ENCODE data around the gene TMEM119. TPM values are rescaled to one million over a fixed set of nuclear protein-coding genes. Genes with fewer than 3 reads are reported as not detected.
A peak's percentile ranks its signal among the peaks of the same experiment; 100 is the strongest.

TMEM119 gene
- total and polyA plus RNA-seq, 9 of the 15 experiments (the other 6 are each of a cell fraction or from before 2014, with no cell fraction given), result 0.18 TPM; not detected in 8

DNA sequence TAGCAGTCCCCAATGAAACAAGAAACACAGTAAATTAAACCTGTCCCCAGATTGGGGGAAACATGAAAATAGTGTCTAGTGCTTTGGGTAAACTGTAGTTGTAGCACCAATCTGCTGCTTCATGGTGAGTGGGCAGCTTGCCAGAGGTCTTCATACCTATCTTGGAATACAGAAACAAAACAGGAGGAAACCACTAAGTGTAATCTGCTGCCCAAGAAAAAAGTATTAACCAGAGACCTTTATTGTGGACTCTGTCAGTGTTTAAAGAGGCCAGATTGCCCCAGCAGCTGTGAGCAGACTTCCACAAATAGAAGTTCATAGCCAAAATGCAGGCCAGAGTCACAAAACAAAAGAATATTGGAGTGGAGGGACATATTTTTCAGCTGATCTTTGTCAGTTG is 33.2 kb downstream of the TMEM119 start (continued):
- TF ChIP-seq VEZF1 (CRISPR knock-in tag; IDR thresholded peaks at IDR 0.05), result no peak
- TF ChIP-seq, protein P1, sequence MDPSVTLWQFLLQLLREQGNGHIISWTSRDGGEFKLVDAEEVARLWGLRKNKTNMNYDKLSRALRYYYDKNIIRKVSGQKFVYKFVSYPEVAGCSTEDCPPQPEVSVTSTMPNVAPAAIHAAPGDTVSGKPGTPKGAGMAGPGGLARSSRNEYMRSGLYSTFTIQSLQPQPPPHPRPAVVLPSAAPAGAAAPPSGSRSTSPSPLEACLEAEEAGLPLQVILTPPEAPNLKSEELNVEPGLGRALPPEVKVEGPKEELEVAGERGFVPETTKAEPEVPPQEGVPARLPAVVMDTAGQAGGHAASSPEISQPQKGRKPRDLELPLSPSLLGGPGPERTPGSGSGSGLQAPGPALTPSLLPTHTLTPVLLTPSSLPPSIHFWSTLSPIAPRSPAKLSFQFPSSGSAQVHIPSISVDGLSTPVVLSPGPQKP (CRISPR knock-in tag; IDR thresholded peaks at IDR 0.05), result no peak
- no peak for TF ChIP-seq KDM4B (IDR thresholded peaks at IDR 0.05; ENCODE audit: borderline replicate concordance in 2 of 2, low read depth in 1 of 2)
- TF ChIP-seq ZNF699 (CRISPR knock-in tag; IDR thresholded peaks at IDR 0.05; ENCODE audit: insufficient replicate concordance), result no peak
- no peak for TF ChIP-seq ZNF232 (CRISPR knock-in tag; IDR thresholded peaks at IDR 0.05)
- TF ChIP-seq, protein P2, sequence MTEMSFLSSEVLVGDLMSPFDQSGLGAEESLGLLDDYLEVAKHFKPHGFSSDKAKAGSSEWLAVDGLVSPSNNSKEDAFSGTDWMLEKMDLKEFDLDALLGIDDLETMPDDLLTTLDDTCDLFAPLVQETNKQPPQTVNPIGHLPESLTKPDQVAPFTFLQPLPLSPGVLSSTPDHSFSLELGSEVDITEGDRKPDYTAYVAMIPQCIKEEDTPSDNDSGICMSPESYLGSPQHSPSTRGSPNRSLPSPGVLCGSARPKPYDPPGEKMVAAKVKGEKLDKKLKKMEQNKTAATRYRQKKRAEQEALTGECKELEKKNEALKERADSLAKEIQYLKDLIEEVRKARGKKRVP (CRISPR knock-in tag; IDR thresholded peaks at IDR 0.05), result no peak
- no peak for TF ChIP-seq KLF1 (tag; IDR thresholded peaks at IDR 0.05)
- TF ChIP-seq NONO (IDR thresholded peaks at IDR 0.05; ENCODE audit: low read depth in 2 of 2, low read length in 1 of 2), result no peak
- TF ChIP-seq FOXO4 (CRISPR knock-in tag; IDR thresholded peaks at IDR 0.05), result no peak
- TF ChIP-seq ZHX1 (conservative IDR thresholded peaks at IDR 0.05; ENCODE audit: low read length), result no peak
- TF ChIP-seq ZNF76 (CRISPR knock-in tag; IDR thresholded peaks at IDR 0.05; ENCODE audit: borderline replicate concordance), result no peak
- TF ChIP-seq, protein P3, sequence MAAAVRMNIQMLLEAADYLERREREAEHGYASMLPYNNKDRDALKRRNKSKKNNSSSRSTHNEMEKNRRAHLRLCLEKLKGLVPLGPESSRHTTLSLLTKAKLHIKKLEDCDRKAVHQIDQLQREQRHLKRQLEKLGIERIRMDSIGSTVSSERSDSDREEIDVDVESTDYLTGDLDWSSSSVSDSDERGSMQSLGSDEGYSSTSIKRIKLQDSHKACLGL (CRISPR knock-in tag; IDR thresholded peaks at IDR 0.05; ENCODE audit: borderline replicate concordance, poor library complexity, severe bottlenecking), result no peak
- TF ChIP-seq, protein P4, sequence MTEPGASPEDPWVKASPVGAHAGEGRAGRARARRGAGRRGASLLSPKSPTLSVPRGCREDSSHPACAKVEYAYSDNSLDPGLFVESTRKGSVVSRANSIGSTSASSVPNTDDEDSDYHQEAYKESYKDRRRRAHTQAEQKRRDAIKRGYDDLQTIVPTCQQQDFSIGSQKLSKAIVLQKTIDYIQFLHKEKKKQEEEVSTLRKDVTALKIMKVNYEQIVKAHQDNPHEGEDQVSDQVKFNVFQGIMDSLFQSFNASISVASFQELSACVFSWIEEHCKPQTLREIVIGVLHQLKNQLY (CRISPR knock-in tag; conservative IDR thresholded peaks at IDR 0.05), result no peak
- no peak for TF ChIP-seq EWSR1 (IDR thresholded peaks at IDR 0.05; ENCODE audit: borderline replicate concordance, low read depth, partially characterized antibody)
- no peak for TF ChIP-seq CGGBP1 (CRISPR knock-in tag; IDR thresholded peaks at IDR 0.05)
- TF ChIP-seq SMAD1 (IDR thresholded peaks at IDR 0.05; ENCODE audit: low read depth, low read length, partially characterized antibody), result peak; percentile 48
- TF ChIP-seq PHF21A (IDR thresholded peaks at IDR 0.05; ENCODE audit: borderline replicate concordance, low read depth), result peak; percentile 69; the same call in 1 of the 2 replicates
